ENCODE results near the gene KNG1. TPM values are rescaled to one million over a fixed set of nuclear protein-coding genes. Genes with fewer than 3 reads are reported as not detected.

KNG1 gene
- total and polyA plus RNA-seq, 4 experiments from 2014 or later, result not detected

DNA sequence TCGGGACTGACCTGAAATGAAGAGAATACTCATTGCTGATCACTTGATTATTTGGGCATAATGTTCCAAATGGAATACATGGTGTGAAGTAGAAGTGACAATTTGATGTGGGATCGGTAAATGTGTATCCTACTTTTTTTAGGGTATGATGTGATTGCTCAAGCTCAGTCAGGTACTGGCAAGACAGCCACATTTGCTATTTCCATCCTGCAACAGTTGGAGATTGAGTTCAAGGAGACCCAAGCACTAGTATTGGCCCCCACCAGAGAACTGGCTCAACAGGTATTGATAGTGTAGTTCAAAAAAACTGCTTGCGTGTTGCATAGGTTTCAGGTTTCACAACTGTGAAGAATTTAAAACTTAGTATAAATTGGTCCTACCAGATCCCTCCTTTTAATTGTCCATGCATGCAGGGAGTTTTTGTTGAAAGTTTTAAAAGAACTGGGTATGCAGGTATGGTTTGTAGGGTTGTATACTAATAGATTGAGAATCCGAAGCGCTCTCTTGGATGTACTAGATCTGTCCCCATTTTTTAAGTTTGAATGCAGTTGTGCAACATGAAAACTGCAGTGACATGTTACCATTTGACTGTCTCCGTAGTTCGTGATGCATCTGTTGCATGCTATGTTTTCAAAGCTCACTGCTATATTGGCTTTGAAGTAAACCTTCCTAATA, 67.8 kb downstream of the KNG1 start:
- Histone ChIP-seq H3K27ac (ENCODE audit: low read depth, low read length) (peak overlapping the region; percentile 98), H3K4me3 (ENCODE audit: low read length in 2 of 2) (peak overlapping the region; percentile 86 to 97), H3K9me3 (ENCODE audit: control insufficient read depth in 1 of 2, low read length in 2 of 2) (no peaks in the 10 kb centered on the region), H3K27me3 (ENCODE audit: insufficient read depth, low read length) (no peaks in the 10 kb centered on the region), H3K4me1 (ENCODE audit: insufficient read depth, low read length) (peaks cover 53% of the 10 kb centered on the region), H3K36me3 (ENCODE audit: insufficient read depth, low read length) (peaks cover 58% of the 10 kb centered on the region)
- intact Hi-C loops (cut with micrococcal nuclease), result loop anchor here (5.0 kb wide), 2 partner anchors 242 to 347 kb away; no protein-coding TSS in a partner anchor
- Mint-ChIP-seq H3K27me3 (peaks cover 0 to 1% of the 10 kb centered on the region in 2 donors), H3K4me1 (peaks cover 49 to 79% (median 59%) of the 10 kb centered on the region in 4 donors), H3K27ac (peak overlapping the region; percentile 97 to 100 (median 100)), H3K4me3 (peak overlapping the region; percentile 95 to 100 (median 100)), H3K9me3 (peaks cover 0 to 28% (median 0%) of the 10 kb centered on the region in 8 donors), H3K36me3 (peaks cover 59 to 74% of the 10 kb centered on the region in 2 donors)
- ChIA-PET POLR2A (ENCODE audit: partially characterized antibody) (interaction anchor here (0.7 to 5.9 kb wide), 23 partner anchors 8 to 877 kb away, joined by 3 to 311 read pairs (median 22); partner anchors contain the start of genes DNAJB11, RFC4, RPL39L and ST6GAL1), CTCF (ENCODE audit: partially characterized antibody) (interaction anchor here (0.9 to 3.4 kb wide), 7 partner anchors 14 to 171 kb away, joined by 4 to 14 read pairs (median 5); partner anchors contain the start of genes AHSG and RFC4)
- DNase-seq, result peak in 1 of 5 donors; percentile 14

DNA sequence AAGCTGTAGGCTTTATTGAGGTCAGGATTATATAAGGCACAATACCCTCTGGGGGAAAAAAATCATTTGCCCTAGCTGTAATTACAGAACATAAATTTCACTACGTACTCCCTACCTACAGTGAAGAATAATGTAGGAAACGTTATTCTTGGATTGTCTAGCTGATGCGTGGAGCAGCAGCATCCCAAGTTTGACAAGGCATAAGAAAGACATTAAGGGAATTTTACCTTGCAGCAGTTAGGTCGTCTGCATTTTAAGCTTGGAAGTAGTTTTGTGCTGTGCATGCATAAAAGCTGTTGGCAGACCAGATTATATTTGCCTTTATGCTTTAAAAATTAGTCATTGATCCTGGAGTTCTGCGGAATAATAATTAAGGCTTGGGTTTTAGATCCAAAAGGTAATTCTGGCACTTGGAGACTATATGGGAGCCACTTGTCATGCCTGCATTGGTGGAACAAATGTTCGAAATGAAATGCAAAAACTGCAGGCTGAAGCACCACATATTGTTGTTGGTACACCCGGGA, 68.4 kb downstream of the KNG1 start:
- H3K4me1 Mint-ChIP-seq, result peaks cover 49 to 80% (median 61%) of the 10 kb centered on the region in 4 donors

DNA sequence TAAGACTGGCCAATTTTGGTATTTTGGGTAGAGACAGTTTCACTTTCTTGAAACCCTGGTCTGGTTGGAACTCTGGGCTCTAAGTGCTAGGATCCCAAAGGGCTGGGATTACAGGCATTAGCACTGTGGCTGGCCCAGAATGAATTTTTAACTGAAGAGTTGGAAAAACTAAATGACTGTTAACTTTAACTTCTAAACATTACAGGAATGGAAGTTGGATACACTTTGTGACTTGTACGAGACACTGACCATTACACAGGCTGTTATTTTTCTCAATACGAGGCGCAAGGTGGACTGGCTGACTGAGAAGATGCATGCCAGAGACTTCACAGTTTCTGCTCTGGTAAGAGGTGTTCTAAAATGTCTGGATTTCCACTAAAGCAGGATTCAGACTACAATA, 69.8 kb downstream of the KNG1 start:
- DNase-seq, result peak in 2 of 5 donors; percentile 7 to 9
- intact Hi-C loops (cut with micrococcal nuclease), result loop anchor here (5.0 kb wide), 1 partner anchor 345 kb away; no protein-coding TSS in a partner anchor
- H3K4me1 Mint-ChIP-seq, result peaks cover 49 to 79% (median 63%) of the 10 kb centered on the region in 4 donors
- ChIA-PET POLR2A (ENCODE audit: partially characterized antibody) (interaction anchor here (1.2 to 4.6 kb wide), 8 partner anchors 7 to 849 kb away, joined by 3 to 45 read pairs (median 6); partner anchors contain the start of genes RFC4, ST6GAL1 and TRA2B), CTCF (ENCODE audit: partially characterized antibody) (no interaction called here)
- peaks cover 66% of the 10 kb centered on the region for H3K36me3 ChIP-seq (ENCODE audit: insufficient read depth, low read length)
- peaks cover 0 to 1% of the 10 kb centered on the region in 2 donors for H3K27me3 Mint-ChIP-seq
- peak overlapping the region; percentile 12 to 86 for H3K4me3 ChIP-seq (ENCODE audit: low read length in 2 of 2)
- peaks cover 67 to 91% of the 10 kb centered on the region in 2 donors for H3K36me3 Mint-ChIP-seq
- no peaks in the 10 kb centered on the region for H3K9me3 ChIP-seq (ENCODE audit: control insufficient read depth in 1 of 2, low read length in 2 of 2)
- H3K9me3 Mint-ChIP-seq, result peaks cover 0 to 28% (median 0%) of the 10 kb centered on the region in 8 donors
- H3K27ac ChIP-seq (ENCODE audit: low read depth, low read length), result peak overlapping the region; percentile 98
- H3K27ac Mint-ChIP-seq, result peak overlapping the region; percentile 63 to 100 (median 73)
- peaks cover 53% of the 10 kb centered on the region for H3K4me1 ChIP-seq (ENCODE audit: insufficient read depth, low read length)
- H3K27me3 ChIP-seq (ENCODE audit: insufficient read depth, low read length), result no peaks in the 10 kb centered on the region
- peak overlapping the region; percentile 60 to 100 (median 88) for H3K4me3 Mint-ChIP-seq

More for the DNA sequence above, 68.4 kb downstream of the KNG1 start:
- ChIA-PET POLR2A (ENCODE audit: partially characterized antibody) (interaction anchor here (1.0 to 5.9 kb wide), 11 partner anchors 12 to 849 kb away, joined by 3 to 311 read pairs (median 30); partner anchors contain the start of genes DNAJB11, RFC4, RPL39L and TRA2B), CTCF (ENCODE audit: partially characterized antibody) (interaction anchor here (0.9 to 3.4 kb wide), 4 partner anchors 14 to 171 kb away, joined by 4 to 13 read pairs (median 6); no protein-coding TSS in a partner anchor)
- H3K27me3 ChIP-seq (ENCODE audit: insufficient read depth, low read length), result no peaks in the 10 kb centered on the region
- peak overlapping the region; percentile 98 for H3K27ac ChIP-seq (ENCODE audit: low read depth, low read length)
- H3K4me3 ChIP-seq (ENCODE audit: low read length in 2 of 2), result peak overlapping the region; percentile 86 to 97
- peak overlapping the region; percentile 61 to 100 (median 100) for H3K27ac Mint-ChIP-seq
- H3K36me3 Mint-ChIP-seq, result peaks cover 64 to 80% of the 10 kb centered on the region in 2 donors
- H3K27me3 Mint-ChIP-seq, result peaks cover 0 to 1% of the 10 kb centered on the region in 2 donors
- H3K4me1 ChIP-seq (ENCODE audit: insufficient read depth, low read length), result peaks cover 53% of the 10 kb centered on the region
- H3K4me3 Mint-ChIP-seq, result peak overlapping the region; percentile 95 to 100 (median 100)
- H3K9me3 ChIP-seq (ENCODE audit: control insufficient read depth in 1 of 2, low read length in 2 of 2), result no peaks in the 10 kb centered on the region
- intact Hi-C loops (cut with micrococcal nuclease), result loop anchor here (5.0 kb wide), 1 partner anchor 347 kb away; no protein-coding TSS in a partner anchor
- peaks cover 0 to 28% (median 0%) of the 10 kb centered on the region in 8 donors for H3K9me3 Mint-ChIP-seq
- peaks cover 64% of the 10 kb centered on the region for H3K36me3 ChIP-seq (ENCODE audit: insufficient read depth, low read length)
- DNase-seq, result peak in 2 of 5 donors; percentile 6 to 7

DNA sequence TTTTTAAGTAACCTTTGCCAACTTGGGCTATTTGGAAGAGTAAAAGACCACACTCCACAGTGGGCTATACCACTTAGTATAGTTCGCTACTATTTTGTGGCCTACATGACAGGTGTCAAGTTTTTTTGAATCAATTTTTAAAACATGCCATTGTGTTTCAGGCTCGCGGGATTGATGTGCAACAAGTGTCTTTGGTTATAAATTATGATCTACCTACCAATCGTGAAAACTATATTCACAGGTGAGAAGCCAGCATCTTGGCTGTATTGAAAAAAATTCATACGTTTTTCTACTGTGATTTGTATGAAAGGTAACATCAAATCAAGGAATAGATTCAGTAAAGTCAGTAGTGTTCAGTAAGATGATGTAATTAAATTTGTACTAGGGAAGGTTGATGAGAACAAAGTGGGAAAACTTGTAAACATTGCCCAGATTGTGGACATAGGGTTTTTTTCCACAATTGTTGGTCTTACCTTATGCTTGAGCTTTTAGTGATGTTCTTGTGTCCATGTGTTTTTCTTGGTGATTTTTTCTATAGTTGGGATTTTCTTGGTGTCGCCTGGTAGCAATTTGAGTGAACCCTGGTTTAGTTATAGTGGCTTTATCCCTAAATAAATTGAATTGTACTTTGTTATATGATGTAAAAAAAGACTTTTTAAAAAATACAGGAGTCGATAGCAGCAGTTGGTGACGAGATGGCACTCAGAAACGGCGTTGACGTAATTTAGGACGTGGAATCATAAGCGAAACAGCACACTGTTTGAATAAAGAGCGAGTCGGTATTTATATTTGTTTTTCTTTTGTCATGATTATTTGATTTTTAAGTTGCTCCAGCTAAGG, 70.7 kb downstream of the KNG1 start:
- intact Hi-C loops (cut with micrococcal nuclease), result loop anchor here (5.0 kb wide), 1 partner anchor 344 kb away; no protein-coding TSS in a partner anchor
- peak in 2 of 5 donors; percentile 2 to 11 for DNase-seq
- peak overlapping the region; percentile 48 to 100 (median 82) for H3K27ac Mint-ChIP-seq

DNA sequence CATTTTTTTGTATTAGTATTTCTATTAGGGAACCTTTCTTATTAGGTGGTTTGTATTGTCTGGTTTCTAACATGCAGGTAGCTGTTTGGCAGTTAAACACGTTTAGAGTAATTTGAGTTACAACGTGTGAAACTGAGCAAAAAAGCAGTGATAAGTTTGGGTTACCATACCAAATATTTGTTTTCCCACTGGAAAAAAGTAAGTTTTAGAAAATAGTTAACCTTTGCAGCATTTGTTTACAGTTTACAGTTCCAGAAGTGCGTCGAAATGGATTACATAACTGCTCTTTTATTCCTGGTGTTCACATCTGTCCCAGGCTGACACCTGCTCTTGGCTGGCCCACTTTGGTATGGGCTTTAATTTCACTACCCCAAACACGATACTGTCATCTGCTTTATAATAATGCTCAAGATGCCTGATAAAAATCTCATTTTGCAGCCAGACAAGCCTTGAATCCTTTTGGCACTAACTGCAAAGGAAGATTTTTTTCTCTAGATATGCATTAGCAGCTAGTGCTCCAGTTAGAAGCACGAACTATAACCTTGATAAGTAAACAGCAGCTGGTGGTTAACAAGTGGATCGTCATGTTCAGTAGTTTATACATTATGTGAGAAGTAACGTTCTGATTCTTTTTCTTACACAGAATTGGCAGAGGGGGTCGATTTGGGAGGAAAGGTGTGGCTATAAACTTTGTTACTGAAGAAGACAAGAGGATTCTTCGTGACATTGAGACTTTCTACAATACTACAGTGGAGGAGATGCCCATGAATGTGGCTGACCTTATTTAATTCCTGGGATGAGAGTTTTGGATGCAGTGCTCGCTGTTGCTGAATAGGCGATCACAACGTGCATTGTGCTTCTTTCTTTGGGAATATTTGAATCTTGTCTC, 71.6 kb downstream of the KNG1 start:
- ChIA-PET POLR2A (ENCODE audit: partially characterized antibody) (interaction anchor here (1.0 to 4.6 kb wide), 10 partner anchors 9 to 351 kb away, joined by 3 to 45 read pairs (median 6); partner anchors contain the start of genes DNAJB11, RFC4 and RPL39L), CTCF (ENCODE audit: partially characterized antibody) (no interaction called here)
- Mint-ChIP-seq H3K27me3 (no peaks in the 10 kb centered on the region), H3K36me3 (peaks cover 69 to 92% of the 10 kb centered on the region in 2 donors), H3K27ac (peak overlapping the region; percentile 71 to 100 (median 82)), H3K4me1 (peaks cover 46 to 62% (median 54%) of the 10 kb centered on the region in 4 donors), H3K4me3 (peak overlapping the region in 7 of 8 donors; percentile 27 to 100 (median 72)), H3K9me3 (peaks cover 0 to 16% (median 0%) of the 10 kb centered on the region in 8 donors)
- DNase-seq, result peak in 4 of 5 donors; percentile 11 to 19 (median 12)
- Histone ChIP-seq H3K4me1 (ENCODE audit: insufficient read depth, low read length) (peaks cover 53% of the 10 kb centered on the region), H3K27me3 (ENCODE audit: insufficient read depth, low read length) (no peaks in the 10 kb centered on the region), H3K36me3 (ENCODE audit: insufficient read depth, low read length) (peaks cover 66% of the 10 kb centered on the region), H3K4me3 (ENCODE audit: low read length in 2 of 2) (no peak overlapping the region), H3K27ac (ENCODE audit: low read depth, low read length) (peak overlapping the region; percentile 98), H3K9me3 (ENCODE audit: control insufficient read depth in 1 of 2, low read length in 2 of 2) (no peaks in the 10 kb centered on the region)
- intact Hi-C loops (cut with micrococcal nuclease), result loop anchor here (1.0 to 5.0 kb wide), 2 partner anchors 11 to 344 kb away; no protein-coding TSS in a partner anchor

More for the DNA sequence above, 70.7 kb downstream of the KNG1 start:
- Histone ChIP-seq H3K4me1 (ENCODE audit: insufficient read depth, low read length) (peaks cover 53% of the 10 kb centered on the region), H3K27me3 (ENCODE audit: insufficient read depth, low read length) (no peaks in the 10 kb centered on the region), H3K27ac (ENCODE audit: low read depth, low read length) (peak overlapping the region; percentile 98), H3K36me3 (ENCODE audit: insufficient read depth, low read length) (peaks cover 66% of the 10 kb centered on the region), H3K9me3 (ENCODE audit: control insufficient read depth in 1 of 2, low read length in 2 of 2) (no peaks in the 10 kb centered on the region), H3K4me3 (ENCODE audit: low read length in 2 of 2) (peak overlapping the region in 1 of 2 donors; percentile 6)
- Mint-ChIP-seq H3K9me3 (peaks cover 0 to 23% (median 0%) of the 10 kb centered on the region in 8 donors), H3K36me3 (peaks cover 70 to 92% of the 10 kb centered on the region in 2 donors), H3K4me1 (peaks cover 46 to 70% (median 56%) of the 10 kb centered on the region in 4 donors), H3K27me3 (no peaks in the 10 kb centered on the region), H3K4me3 (peak overlapping the region; percentile 61 to 100 (median 88))
- ChIA-PET CTCF (ENCODE audit: partially characterized antibody) (no interaction called here), POLR2A (ENCODE audit: partially characterized antibody) (interaction anchor here (1.0 to 4.6 kb wide), 11 partner anchors 8 to 850 kb away, joined by 3 to 45 read pairs (median 5); partner anchors contain the start of genes DNAJB11, RFC4, RPL39L and ST6GAL1)

All from CD4-positive, alpha-beta memory T cell (primary cell).